Measurements from ENCODE around the gene NETO2. TPM values are rescaled to one million over a fixed set of nuclear protein-coding genes. Genes with fewer than 3 reads are reported as not detected.

Gene NETO2
- total and polyA plus RNA-seq, 2 donors (not counting 1 experiment from before 2014, with no cell fraction given) = 3.0 to 13.2 TPM

GRCh38 chr16:47144559-47144877, 773 bp upstream of the NETO2 start:
- Histone ChIP-seq H3K9ac (ENCODE audit: insufficient read depth, low read length) (peak overlapping the region; percentile 26), H2AFZ (ENCODE audit: low read length) (peak overlapping the region; percentile 76), H3K79me2 (ENCODE audit: control insufficient read depth, insufficient read depth, low read length) (no peaks in the 10 kb centered on the region), H3K36me3 (ENCODE audit: control insufficient read depth, insufficient read depth, low read length) (no peaks in the 10 kb centered on the region), H3K27me3 (ENCODE audit: control insufficient read depth, insufficient read depth, low read length) (no peaks in the 10 kb centered on the region), H3K27ac (ENCODE audit: insufficient read depth, low read length) (no peak overlapping the region), H3K9me3 (ENCODE audit: control insufficient read depth, insufficient read depth, low read depth, low read length) (no peaks in the 10 kb centered on the region), H3K4me1 (ENCODE audit: control insufficient read depth, extremely low read depth, insufficient read depth, low read length) (no peaks in the 10 kb centered on the region), H4K20me1 (ENCODE audit: control insufficient read depth, extremely low read depth, insufficient read depth, low read length) (no peaks in the 10 kb centered on the region), H3K4me3 (replicated peaks in 1 of 4; ENCODE audit: control extremely low read depth in 1 of 4, insufficient read depth in 1 of 4, low read depth in 3 of 4, low read length in 4 of 4) (peak overlapping the region; percentile 27 to 58 (median 44)), H3K4me2 (ENCODE audit: extremely low read depth, insufficient read depth, low read length) (peak overlapping the region; percentile 83)
- no peak for DNase-seq (ENCODE audit: low read depth in 2 of 2)
- TF ChIP-seq CTCF (conservative IDR thresholded peaks at IDR 0.05 in 1 of 2, IDR thresholded peaks at IDR 0.05 in 1 of 2; ENCODE audit: low read depth in 1 of 2, low read length in 2 of 2) = no peak
- TF ChIP-seq EZH2 (IDR thresholded peaks at IDR 0.05; ENCODE audit: low read length, missing control alignments) = no peak

DNA sequence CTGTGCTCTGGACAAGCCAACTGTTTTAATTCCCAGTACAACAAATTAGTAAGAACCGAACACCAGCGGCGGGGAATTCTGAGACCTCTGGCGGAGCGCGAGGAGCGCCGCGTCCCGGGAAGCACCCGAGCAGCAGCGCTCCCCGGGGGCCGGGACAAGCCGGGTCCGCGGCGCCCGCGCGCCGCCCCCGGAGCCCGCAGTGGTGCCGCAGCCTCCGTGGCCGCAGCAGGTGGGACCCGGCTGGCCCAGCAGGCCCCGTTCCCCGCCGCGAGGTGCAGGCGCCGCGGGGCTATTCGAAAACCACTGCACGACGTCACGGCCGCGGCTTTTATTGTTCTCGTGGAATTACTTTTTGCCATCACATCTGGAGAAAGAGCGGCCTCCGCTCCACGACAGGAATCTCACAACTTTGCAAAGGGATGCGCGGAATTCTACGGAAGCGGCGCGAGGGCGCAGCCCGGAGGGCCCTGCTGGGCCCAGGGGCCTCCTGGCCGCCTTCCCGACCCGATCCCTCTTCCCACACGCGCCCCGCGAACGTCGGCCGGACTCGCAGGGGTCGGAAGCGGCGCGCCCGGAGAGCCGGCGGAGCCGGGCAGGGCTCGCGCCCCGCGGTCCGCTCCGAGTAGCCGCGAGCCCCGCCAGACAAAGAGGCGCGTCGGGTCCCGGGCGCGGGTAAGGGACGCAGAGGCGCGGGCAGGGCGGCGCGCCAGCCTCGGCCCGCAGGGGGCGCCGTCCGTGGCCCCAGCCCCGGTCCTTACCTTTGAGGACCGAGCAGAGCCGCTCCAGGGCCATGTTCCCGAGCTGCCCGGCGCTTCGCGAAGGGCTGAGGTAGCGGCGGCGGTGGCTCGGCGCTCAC, 696 bp downstream of the NETO2 start:
- H3K79me2 ChIP-seq (ENCODE audit: control insufficient read depth, insufficient read depth, low read length) = no peaks in the 10 kb centered on the region

DNA sequence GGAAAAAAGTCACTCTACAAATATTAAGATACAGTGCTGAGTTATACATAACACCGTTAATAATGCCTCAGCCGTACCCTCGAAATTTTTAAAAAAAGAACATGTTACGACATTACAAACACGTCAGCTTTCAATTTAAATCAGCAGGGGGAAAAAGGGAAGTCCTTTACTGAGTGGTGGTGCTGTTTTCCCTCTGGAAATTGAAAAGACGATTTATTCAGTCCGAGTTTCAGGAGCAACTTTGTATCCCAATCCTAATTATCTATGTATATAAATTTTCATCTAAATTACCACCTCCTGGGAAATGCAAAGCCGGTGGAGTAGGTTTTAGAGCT, 1.3 kb downstream of the NETO2 start:
- peak overlapping the region; percentile 84 for H3K4me2 ChIP-seq (ENCODE audit: extremely low read depth, insufficient read depth, low read length)
- no peaks in the 10 kb centered on the region for H3K27me3 ChIP-seq (ENCODE audit: control insufficient read depth, insufficient read depth, low read length)
- TF ChIP-seq CTCF (conservative IDR thresholded peaks at IDR 0.05 in 1 of 2, IDR thresholded peaks at IDR 0.05 in 1 of 2; ENCODE audit: low read depth in 1 of 2, low read length in 2 of 2) (no peak), EZH2 (IDR thresholded peaks at IDR 0.05; ENCODE audit: low read length, missing control alignments) (no peak)
- peak; percentile 44 to 60 for DNase-seq (ENCODE audit: low read depth in 2 of 2)
- H3K9ac ChIP-seq (ENCODE audit: insufficient read depth, low read length) = peak overlapping the region; percentile 58
- no peaks in the 10 kb centered on the region for H4K20me1 ChIP-seq (ENCODE audit: control insufficient read depth, extremely low read depth, insufficient read depth, low read length)
- no peaks in the 10 kb centered on the region for H3K36me3 ChIP-seq (ENCODE audit: control insufficient read depth, insufficient read depth, low read length)
- no peaks in the 10 kb centered on the region for H3K9me3 ChIP-seq (ENCODE audit: control insufficient read depth, insufficient read depth, low read depth, low read length)
- H3K4me3 ChIP-seq (replicated peaks in 1 of 4; ENCODE audit: control extremely low read depth in 1 of 4, insufficient read depth in 1 of 4, low read depth in 3 of 4, low read length in 4 of 4) = peak overlapping the region; percentile 49 to 73 (median 60)
- H3K79me2 ChIP-seq (ENCODE audit: control insufficient read depth, insufficient read depth, low read length) = peaks cover 2% of the 10 kb centered on the region
- no peaks in the 10 kb centered on the region for H3K4me1 ChIP-seq (ENCODE audit: control insufficient read depth, extremely low read depth, insufficient read depth, low read length)
- H3K27ac ChIP-seq (ENCODE audit: insufficient read depth, low read length) = no peak overlapping the region
- peak overlapping the region; percentile 23 for H2AFZ ChIP-seq (ENCODE audit: low read length)

More for the DNA sequence above, 696 bp downstream of the NETO2 start:
- Histone ChIP-seq H3K4me3 (replicated peaks in 1 of 4; ENCODE audit: control extremely low read depth in 1 of 4, insufficient read depth in 1 of 4, low read depth in 3 of 4, low read length in 4 of 4) (peak overlapping the region; percentile 49 to 73 (median 60)), H3K36me3 (ENCODE audit: control insufficient read depth, insufficient read depth, low read length) (no peaks in the 10 kb centered on the region), H3K9me3 (ENCODE audit: control insufficient read depth, insufficient read depth, low read depth, low read length) (no peaks in the 10 kb centered on the region), H2AFZ (ENCODE audit: low read length) (peak overlapping the region; percentile 72), H3K4me2 (ENCODE audit: extremely low read depth, insufficient read depth, low read length) (peak overlapping the region; percentile 84), H3K9ac (ENCODE audit: insufficient read depth, low read length) (peak overlapping the region; percentile 58), H3K27me3 (ENCODE audit: control insufficient read depth, insufficient read depth, low read length) (no peaks in the 10 kb centered on the region), H4K20me1 (ENCODE audit: control insufficient read depth, extremely low read depth, insufficient read depth, low read length) (no peaks in the 10 kb centered on the region), H3K4me1 (ENCODE audit: control insufficient read depth, extremely low read depth, insufficient read depth, low read length) (no peaks in the 10 kb centered on the region), H3K27ac (ENCODE audit: insufficient read depth, low read length) (peak overlapping the region; percentile 49)
- peak; percentile 62 to 63 for DNase-seq (ENCODE audit: low read depth in 2 of 2)
- TF ChIP-seq CTCF (conservative IDR thresholded peaks at IDR 0.05 in 1 of 2, IDR thresholded peaks at IDR 0.05 in 1 of 2; ENCODE audit: low read depth in 1 of 2, low read length in 2 of 2) (peak; percentile 32 to 47), EZH2 (IDR thresholded peaks at IDR 0.05; ENCODE audit: low read length, missing control alignments) (no peak)
